HG03432 (cell line): ENCODE results near the gene CASD1.

Experiments used
- ATAC-seq: cut with Tn5 transposase; IDR thresholded peaks from one replicate; pipeline ENCODE4 v1.9.1; 2021; ENCODE audit warnings: mild to moderate bottlenecking, moderate library complexity; ENCODE audit not compliant: unreplicated experiment

CASD1 gene

DNA sequence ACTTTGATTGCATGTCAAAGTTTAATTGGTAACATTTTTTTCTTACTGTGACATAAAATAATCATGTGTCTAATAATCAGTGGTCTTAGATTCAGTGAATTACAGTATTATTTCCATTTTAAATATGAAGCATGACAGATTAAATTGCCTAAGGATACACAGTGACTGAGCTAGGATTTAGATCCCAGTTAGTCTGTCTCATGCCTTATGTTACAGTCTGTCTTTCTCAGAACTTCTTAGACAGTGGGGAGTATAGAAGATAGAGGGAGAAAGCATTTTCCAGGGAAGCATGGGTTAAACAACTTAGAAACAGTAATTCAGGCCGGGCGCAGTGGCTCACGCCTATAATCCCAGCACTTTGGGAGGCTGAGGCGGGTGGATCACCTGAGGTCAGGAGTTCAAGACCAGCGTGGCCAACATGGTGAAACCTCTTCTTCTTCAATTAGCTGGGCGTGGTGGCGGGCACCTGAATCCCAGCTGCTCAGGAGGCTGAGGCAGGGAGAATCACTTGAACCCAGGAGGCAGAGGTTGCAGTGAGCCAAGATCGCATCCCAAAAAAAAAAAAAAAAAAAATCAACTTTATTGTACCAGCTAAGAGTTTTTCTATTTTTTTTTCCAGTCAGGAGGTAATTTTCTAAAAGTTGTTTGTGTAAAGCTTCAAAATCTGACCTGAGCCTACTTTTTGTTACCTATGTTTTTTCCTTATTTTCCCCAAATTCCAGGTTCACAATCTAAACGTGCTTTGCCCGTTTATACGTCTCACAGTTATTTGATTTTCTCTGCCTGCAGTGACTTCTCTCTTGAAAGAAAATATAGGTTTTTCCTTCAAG lies 3.3 kb downstream of the CASD1 start:
- no peak for ATAC-seq

DNA sequence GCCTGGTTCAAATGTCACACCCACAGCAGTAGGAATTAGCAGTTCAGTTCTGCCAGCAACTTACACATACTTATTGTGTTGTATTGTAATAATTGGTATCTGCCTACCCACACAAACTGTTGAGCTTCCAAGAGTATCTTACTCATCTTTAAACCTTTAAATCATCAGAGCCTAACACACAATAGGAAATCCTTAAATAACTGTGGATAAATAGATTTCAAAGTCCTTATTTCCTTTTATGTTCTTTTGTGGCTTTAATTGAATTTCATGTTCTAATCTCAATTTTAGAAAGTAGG lies 3.9 kb downstream of the CASD1 start:
- no peak for ATAC-seq

DNA sequence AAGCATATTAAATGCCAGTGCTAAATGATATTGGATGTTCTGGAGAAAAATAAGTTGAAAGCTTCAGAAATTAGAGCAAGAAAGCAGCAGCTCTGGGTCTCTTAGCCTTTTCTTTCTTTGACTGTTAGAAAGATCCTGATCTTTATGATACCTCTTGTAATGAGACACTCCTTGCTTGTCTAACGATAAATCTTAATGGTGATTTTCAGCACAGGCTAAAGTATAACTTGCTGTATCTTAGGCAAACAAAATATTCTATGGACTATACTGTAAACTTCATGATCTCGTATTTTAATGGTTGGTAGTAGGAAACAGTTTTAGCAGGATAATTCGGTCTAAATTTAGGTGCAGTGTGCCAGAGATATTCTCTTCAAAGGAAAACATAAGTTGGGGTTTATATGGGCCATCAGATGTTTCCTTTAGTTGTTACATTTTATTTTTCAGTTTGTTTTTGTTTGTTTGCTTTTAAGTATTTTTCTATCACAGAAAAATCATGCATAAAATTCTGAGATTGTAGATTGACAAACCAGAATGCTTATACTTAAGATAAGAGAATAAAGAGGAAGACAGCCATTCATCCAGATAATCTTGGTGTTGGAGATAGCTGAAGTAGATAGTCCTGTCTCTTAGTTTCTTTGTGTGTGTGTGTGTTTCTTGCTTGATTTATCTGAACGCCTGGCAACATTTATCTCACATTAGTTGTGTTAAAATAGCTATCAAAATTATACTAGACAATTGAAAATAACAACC lies 4.7 kb downstream of the CASD1 start:
- ATAC-seq, result no peak

DNA sequence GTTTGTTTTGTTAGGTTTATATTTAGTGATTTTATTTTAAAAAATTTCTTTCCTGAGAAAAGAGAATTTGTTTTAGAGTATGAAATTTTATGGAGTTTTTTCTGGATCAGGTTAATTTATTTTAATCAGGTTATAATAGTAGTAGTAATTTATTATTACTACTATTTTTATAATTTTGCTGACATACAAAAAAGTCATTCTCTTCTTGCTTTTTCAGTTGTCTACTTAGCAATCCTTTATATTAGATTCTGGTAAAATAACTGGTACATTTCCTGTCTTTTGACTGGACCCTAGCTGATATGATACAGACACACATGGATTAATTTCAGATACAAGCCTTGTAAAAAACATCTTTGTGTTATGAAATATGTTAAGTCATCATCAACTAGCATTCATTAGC lies 5.3 kb downstream of the CASD1 start:
- ATAC-seq, result no peak

DNA sequence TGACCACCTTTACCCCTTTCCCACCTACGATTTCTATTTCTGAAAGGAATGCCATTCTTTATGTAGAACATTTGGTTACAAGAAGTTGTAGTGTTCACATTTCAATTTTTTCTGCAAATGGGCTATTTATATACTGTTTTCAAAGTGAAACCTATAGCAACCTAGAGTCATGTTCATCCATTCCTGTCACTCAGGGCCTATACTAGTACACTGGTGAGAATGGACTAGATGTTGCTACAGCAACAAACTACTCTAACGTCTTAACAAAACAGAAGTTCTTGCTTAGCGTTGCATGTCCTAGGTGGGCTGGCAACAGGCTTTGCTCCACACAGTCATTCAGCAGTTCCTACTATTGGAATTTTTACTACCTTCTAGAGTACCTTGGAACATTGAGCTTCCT lies 16.3 kb downstream of the CASD1 start:
- no peak for ATAC-seq

DNA sequence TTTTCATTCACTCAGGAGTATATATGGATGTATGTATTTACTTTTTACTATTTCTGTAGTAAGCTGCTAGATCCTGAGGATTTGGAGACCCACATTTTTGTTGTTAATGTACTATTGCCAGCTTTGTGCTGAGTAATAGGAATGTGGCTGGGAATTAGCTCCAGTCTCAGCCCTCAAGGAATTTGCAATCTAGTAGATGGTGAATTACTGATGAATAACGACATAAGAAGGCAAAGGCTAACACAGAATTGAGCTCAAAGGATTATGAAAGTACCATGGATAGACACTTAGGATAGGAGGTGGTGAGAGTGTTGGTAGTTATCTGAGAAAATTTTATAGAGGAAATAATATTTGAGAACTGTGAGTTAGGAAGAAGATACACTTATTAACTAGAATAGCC lies 19.9 kb downstream of the CASD1 start:
- ATAC-seq, result no peak

DNA sequence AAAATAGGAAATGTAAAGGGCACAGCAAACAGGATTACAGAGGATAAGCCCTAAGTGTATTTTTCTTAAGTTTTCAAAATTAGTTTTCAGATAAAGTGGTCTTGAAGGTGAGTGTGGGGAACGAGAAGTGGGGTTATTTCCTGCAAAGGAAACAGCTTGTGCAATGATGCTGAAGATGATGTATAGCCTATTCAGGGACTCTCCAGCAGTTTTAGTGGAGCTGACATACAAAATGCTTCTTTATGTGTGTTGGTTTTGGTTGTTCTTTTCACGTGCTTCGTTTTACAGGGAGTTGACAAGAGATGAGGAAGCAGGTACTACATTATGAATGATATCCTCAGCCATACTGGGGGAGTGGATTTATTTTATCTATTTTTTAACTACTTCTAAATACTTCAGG lies 20.5 kb downstream of the CASD1 start:
- ATAC-seq, result no peak

DNA sequence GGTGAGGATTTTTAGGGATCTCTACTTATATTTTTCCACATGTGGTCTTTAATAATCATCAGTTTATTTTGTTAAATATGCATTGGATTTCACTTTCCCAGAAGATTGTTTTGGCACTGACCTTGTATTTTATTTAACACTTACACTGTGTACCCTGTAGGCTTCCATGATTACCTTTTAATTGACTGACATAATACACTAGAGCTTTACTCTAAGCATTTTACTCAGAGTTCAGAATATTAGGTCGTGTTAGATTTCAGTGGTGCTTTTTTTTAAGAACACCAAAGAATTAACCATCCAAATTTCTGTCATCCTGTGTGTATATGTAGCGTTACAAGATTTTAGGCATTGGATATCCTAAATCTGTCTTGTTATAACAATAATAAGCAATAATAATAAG lies 23.1 kb downstream of the CASD1 start:
- no peak for ATAC-seq

DNA sequence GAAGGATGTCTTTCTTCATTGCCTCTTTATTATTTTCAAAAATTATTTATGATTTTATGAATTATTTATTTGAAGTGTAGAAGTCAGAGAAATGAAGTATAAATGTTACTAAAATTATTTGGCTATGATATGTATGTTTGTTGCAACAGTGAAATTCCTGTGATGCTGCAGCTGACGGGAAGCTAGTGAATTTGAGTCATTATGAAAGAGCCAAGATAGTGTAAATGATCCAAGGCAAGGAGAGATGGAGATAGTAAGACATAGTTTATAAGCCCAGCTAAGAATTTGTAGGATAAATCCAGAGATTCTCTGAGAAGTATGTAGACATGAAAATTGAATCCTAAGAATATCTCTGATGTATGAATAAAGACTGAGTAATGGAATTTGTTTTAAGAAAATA lies 30.8 kb downstream of the CASD1 start:
- ATAC-seq, result no peak

DNA sequence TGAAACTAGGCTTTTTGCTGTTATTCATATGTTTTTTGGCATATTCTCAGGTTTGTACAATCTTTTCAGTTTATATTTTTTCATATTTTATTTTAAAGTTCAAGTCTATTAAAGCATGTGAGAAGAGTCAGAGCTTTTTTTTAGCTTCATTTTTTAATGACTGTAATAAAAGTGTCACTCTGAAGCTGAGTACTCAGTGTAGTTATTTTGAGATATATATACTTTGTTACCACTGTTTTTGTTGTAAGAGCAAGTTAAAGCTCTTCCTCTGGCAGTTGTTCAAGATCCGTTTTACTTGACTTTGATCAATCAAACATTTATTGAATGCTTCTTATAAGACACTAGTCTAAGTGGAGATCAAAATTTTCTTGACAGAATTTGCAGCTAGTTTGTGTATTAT lies 37.5 kb downstream of the CASD1 start:
- no peak for ATAC-seq

DNA sequence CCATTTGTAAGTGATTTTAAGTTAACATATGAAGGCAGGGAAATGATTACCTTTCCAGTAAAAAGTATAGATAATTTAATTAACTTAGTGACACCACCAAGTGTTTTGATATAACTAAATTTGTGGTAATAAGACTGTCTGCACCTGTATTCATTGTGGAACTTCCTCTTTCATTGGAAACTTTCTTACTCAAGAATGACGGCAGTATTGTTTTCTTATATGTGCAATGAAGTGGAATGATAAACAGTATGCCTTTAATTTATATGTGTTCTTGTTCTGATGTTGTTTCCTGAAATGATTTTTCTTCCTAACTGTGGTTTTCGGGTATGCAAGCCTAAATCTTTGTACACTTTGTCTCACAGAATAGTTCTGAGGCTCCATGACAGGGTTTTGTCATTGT lies 46.4 kb downstream of the CASD1 start:
- peak; percentile 66 for ATAC-seq

DNA sequence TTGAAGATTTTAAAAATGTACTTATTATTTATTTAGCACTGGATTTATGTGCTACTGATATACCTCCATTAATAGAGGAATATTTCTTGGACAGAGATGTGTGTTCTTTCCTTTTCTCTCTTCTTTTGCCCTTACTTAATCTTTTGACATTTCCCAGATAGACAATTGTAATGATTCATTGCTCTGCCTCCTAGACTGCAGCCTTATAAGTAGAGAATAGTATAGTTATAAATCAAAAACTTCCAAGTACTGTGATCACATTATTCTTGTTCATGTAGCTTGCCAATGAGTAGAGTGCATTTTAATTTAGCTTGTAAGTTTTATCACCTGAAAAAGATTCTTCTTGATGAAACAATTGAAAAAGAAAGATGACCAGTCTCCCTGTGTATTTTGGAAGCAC lies 47.6 kb downstream of the CASD1 start:
- ATAC-seq, result no peak

DNA sequence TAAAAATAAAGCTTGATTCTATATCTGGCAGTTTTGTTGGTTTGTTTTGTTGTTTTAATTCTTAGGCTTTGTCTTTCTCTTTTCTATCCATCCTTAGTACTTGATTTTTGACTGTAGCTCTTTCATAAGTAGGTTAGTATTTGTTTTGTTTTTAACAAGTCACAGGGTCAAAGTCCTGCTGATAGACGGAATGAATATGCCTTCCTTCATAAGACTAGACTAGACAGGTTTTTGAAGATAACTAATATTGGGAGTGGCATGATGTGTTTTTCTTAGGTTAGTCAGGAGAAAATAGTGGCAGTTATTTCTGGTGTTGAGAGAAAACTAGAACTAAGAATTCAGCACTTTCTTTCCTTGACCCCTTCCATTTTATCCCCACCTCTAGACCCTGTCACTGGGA lies 50.4 kb downstream of the CASD1 start:
- no peak for ATAC-seq

DNA sequence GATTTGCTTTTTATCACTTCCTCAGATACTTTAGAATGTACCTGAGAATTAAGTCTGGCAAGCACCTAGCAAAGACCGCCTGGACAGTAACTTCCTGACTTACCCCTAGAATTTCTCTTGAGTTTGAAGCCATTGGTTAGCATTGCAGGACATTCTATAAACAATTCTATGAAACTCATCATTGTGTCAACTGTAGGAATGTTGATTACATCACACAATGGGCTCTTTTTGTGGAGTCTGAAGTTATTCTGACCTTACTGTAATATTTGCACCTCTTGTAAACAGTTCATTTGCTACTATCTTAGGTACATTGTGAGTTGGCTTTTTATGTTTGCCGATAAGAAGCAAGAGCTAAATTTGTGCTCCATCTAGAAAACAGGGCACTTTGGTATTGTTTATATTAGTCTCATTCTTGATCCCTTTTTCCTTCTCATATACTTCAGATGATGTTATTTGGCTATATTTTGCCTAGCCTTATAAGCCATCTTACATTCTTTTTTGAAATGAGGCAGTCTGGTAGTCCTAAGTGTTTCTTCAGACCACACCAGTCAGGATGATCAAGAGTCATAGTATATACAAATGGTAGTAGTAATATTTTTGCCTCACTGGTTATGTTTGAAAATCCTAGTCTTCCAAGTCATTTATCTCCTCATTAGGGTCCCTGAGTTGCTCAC lies 52.4 kb downstream of the CASD1 start:
- ATAC-seq, result no peak

DNA sequence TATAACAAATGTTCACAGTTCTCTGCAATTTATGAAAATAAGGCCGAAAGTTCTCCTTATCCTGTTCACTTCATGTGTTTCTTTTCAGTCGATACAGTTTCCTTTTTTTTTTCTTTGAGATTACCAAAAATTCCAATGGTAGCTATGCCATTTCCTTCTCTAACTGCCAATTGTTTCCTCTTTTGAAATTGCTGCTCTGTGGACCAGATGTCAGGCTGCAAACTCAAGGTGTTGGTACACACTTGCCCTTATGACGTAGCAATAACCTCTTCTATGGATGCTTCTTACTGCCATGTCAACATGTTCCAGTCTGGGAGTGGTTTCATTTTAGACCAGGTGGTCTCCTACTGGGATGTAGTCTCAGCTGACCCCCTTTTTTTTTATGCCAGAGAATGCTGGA lies 52.9 kb downstream of the CASD1 start:
- ATAC-seq, result no peak

DNA sequence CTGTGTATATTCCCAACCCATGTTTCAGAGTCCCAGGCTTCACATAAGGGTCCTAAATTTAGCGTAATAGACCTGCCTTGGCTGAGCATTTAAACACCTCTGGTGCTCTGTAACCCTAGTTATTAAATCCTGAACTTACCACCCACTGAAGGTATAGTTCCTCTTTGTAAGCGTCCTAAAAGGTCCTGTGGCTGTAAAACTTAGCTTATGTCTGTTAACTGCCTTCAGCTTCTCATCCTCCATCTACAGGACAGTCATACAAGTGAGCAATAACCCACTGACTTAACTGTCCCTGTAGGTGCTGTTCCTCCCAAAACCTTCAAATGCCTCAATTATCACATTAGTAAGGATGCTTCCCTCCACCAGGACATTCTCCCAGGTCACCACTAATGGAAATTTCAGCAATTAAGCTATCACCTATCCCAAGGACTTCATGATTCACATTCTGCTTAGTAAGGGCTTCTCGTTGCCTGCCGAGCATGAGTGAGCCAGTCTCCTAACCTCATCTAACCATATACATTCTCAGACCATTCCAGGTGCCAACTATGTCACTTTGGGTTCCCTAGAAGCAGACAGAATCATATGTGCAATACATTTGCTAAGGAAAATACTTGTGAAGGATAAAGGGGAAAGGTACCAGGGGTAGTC lies 55.8 kb downstream of the CASD1 start:
- no peak for ATAC-seq

DNA sequence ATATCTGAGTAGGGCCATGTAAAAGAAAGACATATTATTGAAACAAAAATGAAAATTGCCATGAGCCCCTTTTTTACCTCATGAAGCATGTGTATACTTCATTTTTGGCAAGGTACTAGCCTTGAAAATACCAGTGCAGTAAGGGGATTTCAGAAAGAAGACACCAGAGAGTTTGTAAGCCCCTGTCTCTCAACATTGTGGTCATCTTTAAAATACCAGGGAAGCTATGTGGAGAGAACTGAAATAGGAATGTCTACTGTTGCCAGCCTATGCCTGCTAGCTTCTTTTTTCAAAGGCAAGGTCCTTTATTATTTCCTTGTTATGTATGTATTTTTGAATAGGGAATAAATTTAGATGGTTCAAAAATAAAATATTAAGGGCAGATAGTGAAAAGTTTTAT lies 57.8 kb downstream of the CASD1 start:
- ATAC-seq, result no peak

DNA sequence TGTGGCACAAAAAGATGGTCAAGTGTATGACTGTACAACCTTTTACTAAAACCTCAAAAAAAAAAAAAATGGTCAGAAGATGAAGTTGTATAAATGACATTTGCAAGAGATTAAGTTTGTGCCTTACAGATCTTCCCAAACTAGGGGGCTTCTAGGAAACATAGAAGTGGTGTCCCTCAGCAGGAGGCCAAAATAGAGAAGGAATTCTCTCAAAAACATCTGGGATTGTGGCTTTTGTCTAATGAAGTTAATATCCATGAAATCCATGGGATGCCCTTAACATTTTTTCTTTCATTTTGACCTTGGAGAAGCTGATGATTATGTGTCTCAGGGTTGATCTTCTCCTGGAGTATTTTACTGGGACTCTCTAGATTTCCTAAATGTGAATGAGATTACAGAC lies 62.2 kb downstream of the CASD1 start:
- no peak for ATAC-seq

DNA sequence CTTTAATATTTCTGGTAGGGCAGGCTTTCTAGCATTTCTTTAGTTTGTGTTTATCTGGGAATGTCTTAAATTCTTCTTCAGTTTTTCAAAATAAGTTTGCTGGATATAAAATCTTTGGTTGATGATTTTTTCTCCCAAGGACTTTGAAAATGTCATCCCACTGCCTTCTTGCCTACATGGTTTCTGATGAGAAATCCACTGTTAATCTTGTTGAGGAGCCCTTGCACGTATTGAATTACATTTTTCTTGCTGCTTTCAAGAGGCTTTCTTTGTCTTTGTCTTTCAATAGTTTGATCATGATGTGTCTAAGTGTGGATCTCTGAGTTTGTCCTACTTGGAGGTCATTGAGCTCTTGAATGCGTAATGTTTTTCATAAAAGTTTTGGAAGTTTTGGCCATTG lies 66.0 kb downstream of the CASD1 start:
- ATAC-seq, result no peak

DNA sequence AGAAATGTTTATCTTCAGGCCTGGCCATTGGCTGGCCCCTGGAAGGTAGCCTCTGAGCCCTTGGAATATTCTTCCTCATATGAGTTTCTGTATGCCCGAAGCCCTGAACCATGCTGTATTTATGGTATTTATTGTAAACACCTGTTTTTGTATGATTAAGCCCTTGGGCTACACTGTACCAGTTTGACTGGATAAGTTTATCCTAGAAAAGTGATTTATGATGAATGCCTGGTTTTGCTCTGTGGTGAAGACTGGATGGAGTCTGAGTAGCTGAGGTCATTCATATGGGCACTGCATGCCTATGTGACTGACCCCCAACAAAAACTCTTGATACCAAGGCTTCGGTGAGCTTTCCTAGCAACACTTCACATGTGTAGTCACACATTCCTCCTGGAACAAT lies 66.7 kb downstream of the CASD1 start:
- ATAC-seq, result no peak

DNA sequence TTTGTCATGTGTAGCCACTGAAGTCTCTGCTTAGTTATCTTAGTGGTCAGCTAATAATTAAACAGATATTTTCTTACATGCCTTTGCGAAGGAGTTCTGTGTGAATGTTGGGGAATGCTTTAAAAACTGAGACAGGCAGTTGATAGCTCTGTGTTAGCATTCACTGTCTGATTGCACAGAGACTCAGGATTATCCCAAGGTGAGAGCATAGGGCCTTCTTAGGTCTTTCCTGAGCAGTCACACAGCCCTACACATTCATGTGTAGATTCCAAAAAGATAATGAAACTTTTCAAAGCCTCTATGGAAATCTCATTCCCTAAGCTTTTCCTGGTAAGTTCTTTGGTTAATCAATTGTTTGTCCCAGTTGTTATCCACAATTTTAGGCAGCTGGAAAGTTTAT lies 67.7 kb downstream of the CASD1 start:
- no peak for ATAC-seq

DNA sequence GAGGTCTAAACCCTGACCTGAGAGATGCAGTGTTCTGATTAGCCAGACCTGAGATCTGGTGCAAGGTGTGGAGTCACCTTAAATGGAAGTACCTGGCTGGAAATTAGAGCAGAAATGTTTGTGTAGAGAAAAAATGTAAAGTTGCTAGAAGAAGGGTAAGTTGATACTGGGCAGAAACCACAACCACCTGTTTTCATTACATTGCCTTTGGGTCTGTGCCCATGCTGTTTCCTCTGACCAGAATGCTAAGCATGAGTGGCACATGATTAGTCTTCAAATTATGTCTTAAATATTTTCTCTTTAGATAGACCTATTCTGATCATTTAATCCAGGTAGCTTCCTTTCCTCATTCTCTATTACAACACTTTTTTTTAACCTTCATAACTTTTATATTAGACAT lies 69.0 kb downstream of the CASD1 start:
- ATAC-seq, result no peak
